HEK293T (cell line): Measurements from ENCODE around the gene ALK.

Experiments used
- ARNT ChIP-seq: fragments of 450-650 bp; IDR thresholded peaks from 2 replicates; pipeline ENCODE4 v1.6.1; 2017; ENCODE audit warnings: mild to moderate bottlenecking
- BHLHE40 ChIP-seq: fragments of 450-650 bp; IDR thresholded peaks from 2 replicates; pipeline ENCODE4 v1.6.1; 2016; ENCODE audit warnings: mild to moderate bottlenecking, moderate library complexity, borderline replicate concordance
- CTBP1 ChIP-seq: fragments of 450-650 bp; IDR thresholded peaks from 2 replicates; pipeline ENCODE4 v1.6.1; 2016; ENCODE audit warnings: borderline replicate concordance
- ELF4 ChIP-seq: fragments of 450-650 bp; IDR thresholded peaks from 2 replicates; pipeline ENCODE4 v1.6.1; 2017; ENCODE audit warnings: antibody characterized with exemption
- FOXK2 ChIP-seq: fragments of 450-650 bp; IDR thresholded peaks from 2 replicates; pipeline ENCODE4 v1.6.1; 2016; ENCODE audit warnings: mild to moderate bottlenecking
- FOXM1 ChIP-seq: fragments of 450-650 bp; IDR thresholded peaks from 2 replicates; pipeline ENCODE4 v1.6.1; 2017; ENCODE audit warnings: mild to moderate bottlenecking, borderline replicate concordance
- L3MBTL2 ChIP-seq: fragments of 450-650 bp; conservative IDR thresholded peaks from 2 replicates; pipeline ENCODE4 v1.6.1; 2016; ENCODE audit warnings: mild to moderate bottlenecking
- PKNOX1 ChIP-seq: fragments of 450-650 bp; IDR thresholded peaks from 2 replicates; pipeline ENCODE4 v1.6.1; 2016
- SP1 ChIP-seq: fragments of 450-650 bp; IDR thresholded peaks from 2 replicates; pipeline ENCODE4 v1.6.1; 2017
- SUZ12 ChIP-seq: fragments of 450-650 bp; IDR thresholded peaks from 2 replicates; pipeline ENCODE4 v1.6.1; 2016; ENCODE audit warnings: mild to moderate bottlenecking
- TARDBP ChIP-seq: fragments of 450-650 bp; IDR thresholded peaks from 2 replicates; pipeline ENCODE4 v1.6.1; 2016

GRCh38 chr2:29317801-29318485, 603.4 kb downstream of the ALK start:
- TF ChIP-seq SP1 (no peak), ARNT (no peak), BHLHE40 (no peak), SUZ12 (no peak), CTBP1 (no peak), TARDBP (no peak), L3MBTL2 (no peak), PKNOX1 (no peak), FOXM1 (no peak), FOXK2 (no peak), ELF4 (no peak)
